ENCODE results near the gene ITPR1. TPM values are rescaled to one million over a fixed set of nuclear protein-coding genes. Genes with fewer than 3 reads are reported as not detected.

ITPR1 gene
- total and polyA plus RNA-seq, 2 donors: 57.3 to 240 TPM

DNA sequence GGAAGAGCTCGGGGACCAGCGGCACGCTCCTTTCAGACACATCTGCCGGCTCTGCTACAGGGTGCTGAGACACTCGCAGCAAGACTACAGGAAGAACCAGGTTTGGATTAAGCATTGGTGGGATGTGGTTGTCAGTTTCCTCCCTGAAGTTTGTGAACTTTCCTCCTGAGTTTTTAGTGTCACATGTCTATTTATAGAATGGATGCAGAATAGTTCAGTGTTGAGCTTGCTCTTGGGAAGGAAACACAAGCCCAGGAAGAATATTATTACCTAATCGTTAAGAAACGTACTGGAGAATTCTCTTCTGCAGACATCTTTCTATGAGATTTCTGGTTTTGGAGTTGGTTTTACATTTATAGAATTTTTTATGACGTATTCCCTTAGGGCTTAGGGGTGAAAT is 172.0 kb downstream of the ITPR1 start:
- no peak overlapping the region for H3K27ac ChIP-seq (ENCODE audit: low read depth)

DNA sequence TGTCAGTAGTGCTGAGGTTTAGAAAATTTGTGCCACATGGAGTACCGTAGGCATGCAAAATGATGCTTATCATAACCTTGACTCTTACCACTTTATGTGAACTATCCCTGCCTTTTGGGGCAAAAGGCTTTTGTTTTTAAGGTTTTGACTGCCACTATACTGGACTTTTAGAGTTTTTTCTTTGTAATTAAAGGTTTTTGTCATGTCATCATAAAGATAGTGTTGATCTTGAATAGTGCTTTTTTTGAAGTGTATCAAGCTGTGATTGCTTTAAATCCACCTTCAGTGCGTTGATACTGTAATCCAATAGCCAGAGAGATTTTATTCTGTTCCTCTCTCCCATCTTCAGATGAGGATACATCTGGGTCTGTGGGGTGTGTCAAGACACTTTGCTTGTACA is 172.9 kb downstream of the ITPR1 start:
- Histone ChIP-seq H3K27ac (ENCODE audit: low read depth) (no peak overlapping the region), H3K36me3 (ENCODE audit: insufficient read depth) (no peaks in the 10 kb centered on the region), H3K4me3 (ENCODE audit: low read depth, low read length) (no peak overlapping the region), H3K4me1 (ENCODE audit: insufficient read depth) (no peaks in the 10 kb centered on the region)
- 92% methylated on average over 2 of the region's 2 CpGs for WGBS
- no peak for DNase-seq (ENCODE audit: extremely low spot score)

More for the DNA sequence above, 172.0 kb downstream of the ITPR1 start:
- 88% methylated on average over 8 of the region's 8 CpGs for WGBS
- H3K4me1 ChIP-seq (ENCODE audit: insufficient read depth): no peaks in the 10 kb centered on the region
- H3K4me3 ChIP-seq (ENCODE audit: low read depth, low read length): no peak overlapping the region
- DNase-seq (ENCODE audit: extremely low spot score): no peak
- no peaks in the 10 kb centered on the region for H3K36me3 ChIP-seq (ENCODE audit: insufficient read depth)

DNA sequence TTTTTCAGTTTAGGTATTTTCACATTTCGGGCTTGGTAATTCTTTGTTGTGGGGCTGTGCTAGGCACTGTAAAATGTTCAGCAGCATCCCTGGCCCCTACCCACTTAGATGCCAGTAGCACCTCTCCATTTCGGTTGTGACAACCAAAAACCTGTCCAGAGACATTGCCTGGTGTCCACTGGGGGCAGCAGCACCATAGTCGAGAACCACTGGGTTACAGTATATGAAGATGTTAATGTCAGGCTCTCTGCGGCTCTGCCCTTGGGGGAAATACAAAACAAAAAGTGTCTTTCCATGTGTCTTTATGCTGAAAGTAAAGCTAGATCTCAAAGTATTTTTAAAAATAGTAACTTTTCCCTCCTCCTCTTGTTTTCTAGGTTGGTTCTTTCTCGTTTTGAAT is 177.2 kb downstream of the ITPR1 start:
- 75% methylated on average over 5 of the region's 5 CpGs for WGBS
- no peak overlapping the region for H3K4me3 ChIP-seq (ENCODE audit: low read depth, low read length)
- no peaks in the 10 kb centered on the region for H3K36me3 ChIP-seq (ENCODE audit: insufficient read depth)
- H3K27ac ChIP-seq (ENCODE audit: low read depth): no peak overlapping the region
- no peak for DNase-seq (ENCODE audit: extremely low spot score)
- H3K4me1 ChIP-seq (ENCODE audit: insufficient read depth): no peaks in the 10 kb centered on the region

DNA sequence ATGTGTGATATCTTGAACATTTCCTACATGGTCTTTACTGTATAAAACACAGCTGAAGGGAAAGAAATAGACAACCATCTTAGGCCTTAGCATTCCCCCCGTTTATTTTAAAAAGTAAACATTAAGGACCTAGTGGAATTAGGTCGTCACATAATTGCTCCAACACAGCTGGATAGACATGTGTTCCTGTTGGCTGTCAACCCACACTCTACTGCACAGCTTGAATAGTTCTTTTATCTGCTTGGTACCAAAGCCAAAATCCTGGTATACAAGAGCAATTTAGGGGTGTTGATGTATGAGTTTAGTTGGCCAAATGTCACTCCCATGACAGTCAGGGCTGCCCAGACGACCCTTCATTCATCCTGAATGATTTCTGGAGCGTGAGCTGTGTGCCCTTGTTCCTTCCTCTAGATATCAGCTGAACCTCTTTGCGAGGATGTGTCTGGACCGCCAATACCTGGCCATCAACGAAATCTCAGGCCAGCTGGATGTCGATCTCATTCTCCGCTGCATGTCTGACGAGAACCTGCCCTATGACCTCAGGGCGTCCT is 179.7 kb downstream of the ITPR1 start:
- H3K36me3 ChIP-seq (ENCODE audit: insufficient read depth): peaks cover 3% of the 10 kb centered on the region
- no peak for DNase-seq (ENCODE audit: extremely low spot score)
- H3K4me3 ChIP-seq (ENCODE audit: low read depth, low read length): no peak overlapping the region
- whole genome bisulfite sequencing: 78% methylated on average over 11 of the region's 11 CpGs
- no peak overlapping the region for H3K27ac ChIP-seq (ENCODE audit: low read depth)
- H3K4me1 ChIP-seq (ENCODE audit: insufficient read depth): no peaks in the 10 kb centered on the region

DNA sequence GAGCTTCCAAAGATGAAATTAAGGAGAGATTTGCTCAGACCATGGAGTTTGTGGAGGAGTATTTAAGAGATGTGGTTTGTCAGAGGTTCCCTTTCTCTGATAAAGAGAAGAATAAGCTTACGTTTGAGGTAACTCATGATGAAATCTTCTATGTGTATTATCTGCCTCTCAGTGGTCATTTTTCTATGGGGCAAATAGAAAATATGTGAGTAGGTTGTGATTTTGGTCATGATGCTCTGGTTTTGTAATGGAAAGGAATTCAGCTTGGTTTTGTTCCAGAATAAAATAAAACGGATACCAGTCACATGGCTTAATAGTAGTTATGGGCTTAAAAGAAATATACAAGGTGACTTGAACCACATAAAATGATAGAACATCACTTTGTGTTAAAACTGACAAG is 181.1 kb downstream of the ITPR1 start:
- Histone ChIP-seq H3K36me3 (ENCODE audit: insufficient read depth) (peaks cover 3% of the 10 kb centered on the region), H3K27ac (ENCODE audit: low read depth) (no peak overlapping the region), H3K4me1 (ENCODE audit: insufficient read depth) (no peaks in the 10 kb centered on the region), H3K4me3 (ENCODE audit: low read depth, low read length) (no peak overlapping the region)
- WGBS: 52% methylated on average over 2 of the region's 2 CpGs
- no peak for DNase-seq (ENCODE audit: extremely low spot score)

DNA sequence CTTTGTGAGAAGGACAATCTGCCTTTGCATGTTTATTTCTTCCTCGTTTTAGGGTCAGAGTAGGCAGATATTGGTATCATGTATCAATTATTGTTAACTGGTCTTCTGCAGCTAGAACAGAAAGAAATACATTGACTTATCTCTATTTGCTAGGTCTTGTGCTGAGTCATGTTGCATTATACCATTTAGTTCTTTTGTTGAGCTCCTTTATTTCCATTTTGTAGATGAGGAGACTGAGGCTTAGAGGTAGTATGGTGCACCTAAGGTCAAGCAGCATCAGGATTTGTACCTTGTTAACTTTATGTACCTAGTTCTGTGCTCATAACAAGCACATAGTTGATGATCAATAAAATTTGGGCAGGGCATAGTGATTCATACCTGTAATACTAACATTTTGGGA is 182.6 kb downstream of the ITPR1 start:
- H3K4me1 ChIP-seq (ENCODE audit: insufficient read depth): no peaks in the 10 kb centered on the region
- H3K4me3 ChIP-seq (ENCODE audit: low read depth, low read length): no peak overlapping the region
- peaks cover 3% of the 10 kb centered on the region for H3K36me3 ChIP-seq (ENCODE audit: insufficient read depth)
- no peak for DNase-seq (ENCODE audit: extremely low spot score)
- 82% methylated on average over 1 of the region's 1 CpG for WGBS
- no peak overlapping the region for H3K27ac ChIP-seq (ENCODE audit: low read depth)

DNA sequence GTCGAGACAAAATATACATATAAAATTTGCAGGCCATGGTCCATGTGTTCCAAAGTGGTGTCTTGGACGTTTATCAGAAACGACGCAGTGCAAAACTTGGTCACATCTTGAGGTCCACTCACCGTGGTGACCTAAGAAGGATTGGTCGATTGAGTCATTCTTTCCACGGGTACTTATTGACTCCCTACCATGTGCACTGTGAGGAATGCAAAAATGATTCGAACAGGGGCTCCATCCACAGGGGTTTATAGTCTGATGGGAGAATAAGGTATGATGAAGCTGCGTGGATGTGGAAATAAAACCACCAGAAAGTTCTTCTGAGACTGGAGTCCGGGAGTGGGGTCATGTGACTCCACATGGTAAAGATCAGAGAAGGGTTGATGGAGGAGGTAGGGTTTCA is 185.2 kb downstream of the ITPR1 start:
- Histone ChIP-seq H3K4me3 (ENCODE audit: low read depth, low read length) (no peak overlapping the region), H3K4me1 (ENCODE audit: insufficient read depth) (no peaks in the 10 kb centered on the region), H3K36me3 (ENCODE audit: insufficient read depth) (peaks cover 3% of the 10 kb centered on the region), H3K27ac (ENCODE audit: low read depth) (no peak overlapping the region)
- no peak for DNase-seq (ENCODE audit: extremely low spot score)
- WGBS: 85% methylated on average over 10 of the region's 10 CpGs

DNA sequence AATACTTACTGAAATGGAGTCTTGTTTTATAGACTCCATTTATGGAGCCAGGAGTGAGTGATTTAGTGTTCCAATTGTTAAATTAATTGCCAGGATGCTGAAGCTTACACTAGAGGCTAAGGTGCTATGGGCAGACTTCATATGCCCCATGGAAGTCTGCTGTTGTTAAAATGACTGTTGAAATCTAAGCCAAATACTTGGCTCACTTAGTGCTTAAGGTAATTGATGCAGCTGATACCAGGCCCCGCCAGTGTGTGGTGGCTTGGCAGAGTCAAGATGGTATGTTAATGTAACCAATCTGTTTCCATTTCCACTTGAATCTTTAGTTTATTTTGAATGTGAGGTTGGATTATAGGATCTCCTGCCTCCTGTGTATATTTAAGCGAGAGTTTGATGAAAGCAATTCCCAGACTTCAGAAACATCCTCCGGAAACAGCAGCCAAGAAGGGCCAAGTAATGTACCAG is 187.1 kb downstream of the ITPR1 start:
- Histone ChIP-seq H3K36me3 (ENCODE audit: insufficient read depth) (peaks cover 3% of the 10 kb centered on the region), H3K27ac (ENCODE audit: low read depth) (no peak overlapping the region), H3K4me1 (ENCODE audit: insufficient read depth) (no peaks in the 10 kb centered on the region), H3K4me3 (ENCODE audit: low read depth, low read length) (no peak overlapping the region)
- no peak for DNase-seq (ENCODE audit: extremely low spot score)
- WGBS: 32% methylated on average over 3 of the region's 3 CpGs

DNA sequence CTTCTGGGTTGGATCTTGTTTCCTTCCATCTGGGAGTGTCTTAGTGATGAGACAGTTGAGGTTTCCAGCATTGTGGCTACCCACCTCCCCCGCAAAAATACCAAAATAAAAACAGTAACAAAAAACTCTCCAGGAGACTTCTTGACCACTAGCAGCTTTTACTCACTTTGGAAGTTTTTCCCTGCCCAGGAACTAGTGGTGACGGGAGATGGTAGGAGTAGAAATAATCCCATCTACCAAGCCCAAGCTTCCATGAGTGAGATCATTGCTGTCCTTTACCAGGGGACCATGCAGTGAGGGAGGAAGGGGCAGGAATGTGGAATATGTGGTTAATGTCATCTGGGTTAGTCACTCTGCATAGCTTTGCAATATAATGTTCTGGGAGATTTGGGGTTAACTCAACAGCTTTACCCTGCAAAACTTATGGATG is 187.7 kb downstream of the ITPR1 start:
- H3K4me1 ChIP-seq (ENCODE audit: insufficient read depth): no peaks in the 10 kb centered on the region
- no peak overlapping the region for H3K4me3 ChIP-seq (ENCODE audit: low read depth, low read length)
- WGBS: 92% methylated on average over 2 of the region's 2 CpGs
- no peak for DNase-seq (ENCODE audit: extremely low spot score)
- H3K27ac ChIP-seq (ENCODE audit: low read depth): no peak overlapping the region
- peaks cover 3% of the 10 kb centered on the region for H3K36me3 ChIP-seq (ENCODE audit: insufficient read depth)

DNA sequence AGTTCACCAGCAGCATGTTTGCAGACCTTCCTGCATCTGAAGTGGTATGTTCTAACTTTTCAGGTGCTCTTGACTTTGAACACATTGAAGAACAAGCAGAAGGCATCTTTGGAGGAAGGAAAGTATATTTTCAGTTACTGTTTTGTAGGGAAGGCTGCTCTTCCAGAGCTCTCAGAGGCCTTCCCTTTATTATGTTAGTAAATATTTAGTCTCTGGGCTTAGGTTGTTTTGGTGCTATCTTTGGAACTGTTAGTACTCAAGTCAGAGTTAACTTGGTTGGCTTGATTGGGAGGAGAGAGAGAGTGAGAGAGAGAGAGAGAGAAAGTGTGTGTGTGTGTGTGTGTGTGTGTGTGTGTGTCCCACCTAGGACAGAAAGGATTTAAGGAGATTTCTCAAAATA is 188.2 kb downstream of the ITPR1 start:
- no peak overlapping the region for H3K4me3 ChIP-seq (ENCODE audit: low read depth, low read length)

DNA sequence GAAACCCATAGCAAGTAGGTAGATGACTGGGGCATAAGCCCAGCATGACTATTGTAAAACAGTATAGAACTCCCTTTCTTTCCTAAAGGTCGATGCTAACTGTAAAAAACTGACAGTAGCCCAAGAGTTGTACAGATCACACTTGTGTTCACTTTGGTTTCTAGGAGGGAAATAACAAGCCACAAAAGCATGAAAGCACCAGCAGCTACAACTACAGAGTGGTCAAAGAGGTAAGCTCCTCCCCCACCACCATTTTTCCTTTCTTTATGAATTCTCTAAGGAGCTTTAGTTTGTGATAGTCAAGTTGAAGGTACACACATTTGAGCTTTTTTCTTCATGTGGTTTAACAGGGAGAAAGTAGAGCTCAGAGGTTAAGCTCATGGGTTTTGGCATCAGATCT is 191.0 kb downstream of the ITPR1 start:
- H3K4me3 ChIP-seq (ENCODE audit: low read depth, low read length): no peak overlapping the region
- 94% methylated on average over 1 of the region's 1 CpG for WGBS
- H3K4me1 ChIP-seq (ENCODE audit: insufficient read depth): no peaks in the 10 kb centered on the region
- no peaks in the 10 kb centered on the region for H3K36me3 ChIP-seq (ENCODE audit: insufficient read depth)
- H3K27ac ChIP-seq (ENCODE audit: low read depth): no peak overlapping the region
- DNase-seq (ENCODE audit: extremely low spot score): no peak

More for the DNA sequence above, 188.2 kb downstream of the ITPR1 start:
- Histone ChIP-seq H3K36me3 (ENCODE audit: insufficient read depth) (peaks cover 3% of the 10 kb centered on the region), H3K4me1 (ENCODE audit: insufficient read depth) (no peaks in the 10 kb centered on the region), H3K27ac (ENCODE audit: low read depth) (no peak overlapping the region)
- no peak for DNase-seq (ENCODE audit: extremely low spot score)

DNA sequence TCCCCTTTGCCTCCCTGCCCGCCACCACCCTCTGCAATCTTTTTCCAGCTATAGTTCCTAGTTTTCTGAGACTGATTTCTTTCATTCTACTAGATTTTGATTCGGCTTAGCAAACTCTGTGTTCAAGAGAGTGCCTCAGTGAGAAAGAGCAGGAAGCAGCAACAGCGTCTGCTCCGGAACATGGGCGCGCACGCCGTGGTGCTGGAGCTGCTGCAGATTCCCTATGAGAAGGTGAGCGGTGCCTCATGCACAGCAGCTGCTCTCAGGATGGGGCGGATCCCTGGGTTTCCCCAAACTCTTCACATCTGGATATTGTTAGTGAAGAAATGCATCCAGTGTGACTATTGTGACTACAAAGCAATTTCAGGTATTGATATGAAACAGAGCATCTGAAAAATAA is 191.8 kb downstream of the ITPR1 start:
- H3K36me3 ChIP-seq (ENCODE audit: insufficient read depth): no peaks in the 10 kb centered on the region
- no peak overlapping the region for H3K27ac ChIP-seq (ENCODE audit: low read depth)
- H3K4me3 ChIP-seq (ENCODE audit: low read depth, low read length): no peak overlapping the region
- WGBS: 96% methylated on average over 10 of the region's 10 CpGs
- no peaks in the 10 kb centered on the region for H3K4me1 ChIP-seq (ENCODE audit: insufficient read depth)
- no peak for DNase-seq (ENCODE audit: extremely low spot score)

DNA sequence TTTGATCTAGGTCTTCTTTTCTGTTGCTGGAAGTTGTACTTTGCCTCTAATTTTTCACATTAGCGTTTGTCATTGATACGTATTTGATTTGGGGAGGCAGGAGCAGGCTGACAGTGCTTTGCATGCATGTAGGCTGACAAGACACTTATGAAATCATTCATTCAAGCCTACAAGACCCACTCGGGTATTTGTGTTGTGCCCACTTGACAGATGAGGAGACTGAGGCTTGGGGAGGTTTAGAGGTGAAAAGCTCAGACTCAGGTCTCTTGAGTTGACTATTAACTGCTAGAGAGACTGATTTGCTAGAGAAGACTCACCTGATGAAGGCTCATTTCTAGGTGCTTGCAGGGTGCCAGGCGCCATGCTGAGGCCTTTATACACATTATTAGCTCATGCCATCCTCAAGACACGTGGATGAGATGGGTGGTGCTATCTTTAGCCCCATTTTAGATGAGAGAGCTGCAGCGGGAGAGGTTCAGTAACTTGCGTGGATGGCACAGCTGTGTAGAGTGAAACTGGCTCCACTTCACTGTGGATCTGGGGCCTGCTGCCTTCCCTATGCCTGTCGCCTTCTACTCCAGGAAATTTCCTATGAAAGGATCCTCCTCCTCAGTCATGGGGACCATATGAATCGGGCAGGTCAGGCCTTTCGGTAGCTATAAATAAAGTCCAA is 192.7 kb downstream of the ITPR1 start:
- Histone ChIP-seq H3K4me3 (ENCODE audit: low read depth, low read length) (no peak overlapping the region), H3K27ac (ENCODE audit: low read depth) (no peak overlapping the region), H3K4me1 (ENCODE audit: insufficient read depth) (no peaks in the 10 kb centered on the region), H3K36me3 (ENCODE audit: insufficient read depth) (no peaks in the 10 kb centered on the region)
- no peak for DNase-seq (ENCODE audit: extremely low spot score)
- 89% methylated on average over 10 of the region's 10 CpGs for WGBS

DNA sequence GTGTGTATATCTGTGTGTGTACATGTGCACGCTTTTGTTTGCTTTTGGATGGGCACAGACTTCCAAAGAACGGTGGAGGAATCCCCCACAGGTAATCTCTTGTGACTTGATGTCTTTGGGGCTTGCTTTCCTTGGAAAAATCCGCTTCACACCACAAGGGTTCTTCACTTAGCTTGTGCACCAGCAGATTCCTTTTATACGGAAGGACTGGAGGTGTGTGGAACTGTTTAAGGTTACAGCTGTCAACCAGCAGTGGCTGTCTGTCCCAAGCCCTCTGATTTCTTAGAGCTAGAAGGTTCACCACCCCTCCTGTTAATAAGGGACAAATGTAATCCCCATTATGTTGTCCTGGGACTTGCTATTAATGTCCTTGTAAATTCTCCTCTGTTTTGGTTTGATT is 193.5 kb downstream of the ITPR1 start:
- DNase-seq (ENCODE audit: extremely low spot score): no peak
- no peak overlapping the region for H3K27ac ChIP-seq (ENCODE audit: low read depth)
- H3K36me3 ChIP-seq (ENCODE audit: insufficient read depth): no peaks in the 10 kb centered on the region
- no peaks in the 10 kb centered on the region for H3K4me1 ChIP-seq (ENCODE audit: insufficient read depth)
- WGBS: 85% methylated on average over 4 of the region's 4 CpGs
- H3K4me3 ChIP-seq (ENCODE audit: low read depth, low read length): no peak overlapping the region
